HUES6 (cell line): ENCODE results near the gene MAD2L2.

Experiments used
- H3K27ac ChIP-seq: 2 replicates; pipeline ENCODE4 v1.7.0; 2013; ENCODE audit warnings: low read depth, mild to moderate bottlenecking, low read length, inconsistent platforms
- H3K27me3 ChIP-seq: 2 replicates; pipeline ENCODE4 v1.6.1; 2013; ENCODE audit warnings: low read length; ENCODE audit not compliant: control insufficient read depth, insufficient read depth
- H3K36me3 ChIP-seq: 2 replicates; pipeline ENCODE4 v1.6.1; 2013; ENCODE audit warnings: low read length; ENCODE audit not compliant: control insufficient read depth, insufficient read depth
- H3K4me1 ChIP-seq: 2 replicates; pipeline ENCODE4 v1.6.1; 2013; ENCODE audit warnings: low read length; ENCODE audit not compliant: control insufficient read depth, insufficient read depth
- H3K4me3 ChIP-seq: 2 replicates; pipeline ENCODE4 v1.5.1; 2013; ENCODE audit warnings: low read depth, low read length
- H3K9ac ChIP-seq: one replicate; pipeline ENCODE4 v1.6.1; 2013; ENCODE audit warnings: mild to moderate bottlenecking, low read length
- H3K9me3 ChIP-seq: 2 replicates; pipeline ENCODE4 v1.6.1; 2013; ENCODE audit warnings: low read depth, low read length; ENCODE audit not compliant: control insufficient read depth, insufficient read depth

MAD2L2 gene

DNA sequence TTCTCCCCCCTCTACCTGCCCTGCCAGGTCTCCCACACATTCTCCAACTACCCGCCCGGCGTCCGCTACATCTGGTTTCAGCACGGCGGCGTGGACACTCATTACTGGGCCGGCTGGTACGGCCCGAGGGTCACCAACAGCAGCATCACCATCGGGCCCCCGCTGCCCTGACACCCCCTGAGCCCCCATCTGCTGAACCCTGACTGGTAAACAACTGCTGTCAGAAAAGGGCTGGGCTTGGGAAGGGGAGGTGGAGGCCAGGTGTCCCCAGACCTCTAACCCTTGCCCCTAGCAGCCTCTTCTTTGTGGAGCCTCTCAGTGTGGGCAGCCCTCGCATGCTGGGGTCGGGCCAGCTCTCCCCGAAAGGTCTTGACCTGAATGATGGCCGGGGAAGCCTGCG, 19.8 kb downstream of the MAD2L2 start:
- Histone ChIP-seq H3K4me3 (no peak overlapping the region), H3K4me1 (no peaks in the 10 kb centered on the region), H3K27ac (no peak overlapping the region), H3K27me3 (peaks cover 7% of the 10 kb centered on the region; the same call in 1 of the 2 replicates), H3K9ac (no peak overlapping the region), H3K36me3 (peaks cover 38% of the 10 kb centered on the region), H3K9me3 (no peaks in the 10 kb centered on the region)

DNA sequence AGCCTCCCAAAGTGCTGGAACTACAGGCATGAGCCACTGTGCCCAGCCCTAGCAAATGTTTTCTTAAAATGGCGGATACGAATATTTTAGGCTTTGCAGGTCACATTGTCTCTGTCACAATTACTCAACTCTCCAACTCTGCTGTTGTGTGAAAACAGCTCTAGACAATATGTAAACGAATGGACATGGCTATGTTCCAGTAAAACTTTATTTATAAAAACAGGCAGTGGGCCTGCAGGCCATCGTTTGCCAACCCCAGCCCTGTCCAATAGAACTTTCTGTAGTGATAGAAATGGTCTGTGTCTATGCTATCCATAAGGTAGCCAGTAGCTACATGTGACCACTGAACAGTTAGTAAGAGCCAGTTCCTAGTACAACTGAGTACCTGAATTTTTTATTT, 21.2 kb downstream of the MAD2L2 start:
- H3K9me3 ChIP-seq = no peaks in the 10 kb centered on the region
- H3K27me3 ChIP-seq = peaks cover 11% of the 10 kb centered on the region; the same call in 1 of the 2 replicates
- no peak overlapping the region for H3K9ac ChIP-seq
- peaks cover 41% of the 10 kb centered on the region for H3K36me3 ChIP-seq
- no peak overlapping the region for H3K27ac ChIP-seq
- peaks cover 9% of the 10 kb centered on the region; the same call in 1 of the 2 replicates for H3K4me1 ChIP-seq
- no peak overlapping the region for H3K4me3 ChIP-seq

DNA sequence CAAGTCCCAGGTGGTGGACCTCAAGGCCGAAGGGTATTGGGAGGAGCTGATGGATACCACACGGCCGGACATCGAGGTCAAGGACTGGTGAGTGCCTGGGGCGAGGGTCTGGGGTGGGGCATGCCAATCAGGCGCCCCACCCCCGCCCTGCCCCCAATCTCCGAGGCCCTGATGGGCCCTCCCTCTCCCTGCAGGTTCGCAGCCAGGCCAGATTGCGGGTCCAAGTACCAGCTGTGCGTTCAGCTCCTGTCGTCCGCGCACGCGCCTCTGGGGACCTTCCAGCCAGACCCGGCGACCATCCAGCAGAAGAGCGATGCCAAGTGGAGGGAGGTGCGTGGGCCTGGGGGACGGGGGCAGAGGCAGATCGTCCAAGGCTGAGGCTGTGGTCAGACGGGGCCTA, 22.4 kb downstream of the MAD2L2 start:
- H3K4me1 ChIP-seq = peaks cover 13% of the 10 kb centered on the region
- H3K27ac ChIP-seq = no peak overlapping the region
- peaks cover 14% of the 10 kb centered on the region for H3K27me3 ChIP-seq
- no peak overlapping the region for H3K4me3 ChIP-seq
- H3K36me3 ChIP-seq = peaks cover 41% of the 10 kb centered on the region
- H3K9ac ChIP-seq = no peak overlapping the region
- no peaks in the 10 kb centered on the region for H3K9me3 ChIP-seq

DNA sequence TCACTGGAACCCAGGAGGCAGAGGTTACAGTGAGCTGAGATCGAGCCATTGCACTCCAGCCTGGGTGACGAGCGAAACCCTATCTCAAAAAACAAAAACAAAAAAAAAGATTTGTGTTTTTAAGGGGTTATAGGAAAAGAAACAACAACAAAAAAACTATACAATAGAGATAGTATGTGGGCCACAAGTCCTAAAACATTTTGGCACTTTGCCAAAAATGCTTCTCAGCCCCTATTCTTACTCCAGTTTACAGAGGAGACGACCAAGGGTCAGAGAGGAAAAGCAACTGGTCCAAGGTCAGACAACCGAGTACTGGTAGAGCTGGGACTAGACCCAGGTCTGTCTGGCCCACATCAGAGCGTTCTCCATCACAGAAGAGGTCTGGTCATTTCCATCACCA, 23.3 kb downstream of the MAD2L2 start:
- H3K9ac ChIP-seq = no peak overlapping the region
- H3K36me3 ChIP-seq = peaks cover 41% of the 10 kb centered on the region
- peaks cover 21% of the 10 kb centered on the region for H3K4me1 ChIP-seq
- no peak overlapping the region for H3K4me3 ChIP-seq
- H3K9me3 ChIP-seq = no peaks in the 10 kb centered on the region
- no peak overlapping the region for H3K27ac ChIP-seq
- H3K27me3 ChIP-seq = peaks cover 17% of the 10 kb centered on the region

GRCh38 chr1:11654939-11655808, 25.8 kb downstream of the MAD2L2 start:
- peak overlapping the region; percentile 59 for H3K4me3 ChIP-seq
- no peak overlapping the region for H3K9ac ChIP-seq
- H3K27me3 ChIP-seq = peaks cover 42% of the 10 kb centered on the region
- H3K36me3 ChIP-seq = peaks cover 25% of the 10 kb centered on the region
- no peaks in the 10 kb centered on the region for H3K9me3 ChIP-seq
- H3K27ac ChIP-seq = no peak overlapping the region
- peaks cover 32% of the 10 kb centered on the region for H3K4me1 ChIP-seq

- peaks cover 50% of the 10 kb centered on the region for H3K27me3 ChIP-seq
These were observed 26.6 kb downstream of the MAD2L2 start, which contains the start of the genes FBXO2 and FBXO44 for GRCh38 chr1:11654137-11654938. FBXO2 (minus strand) TSS chr1:11654429; CDS start chr1:11654340, 89 bp downstream. FBXO44 (plus strand) TSS chr1:11654877; CDS start chr1:11655836, 959 bp downstream.

GRCh38 chr1:11653861-11654136, 27.1 kb downstream of the MAD2L2 start:
- H3K9ac ChIP-seq = peak overlapping the region; percentile 58
- no peaks in the 10 kb centered on the region for H3K9me3 ChIP-seq
- H3K4me1 ChIP-seq = peaks cover 42% of the 10 kb centered on the region
- H3K27ac ChIP-seq = no peak overlapping the region
- H3K27me3 ChIP-seq = peaks cover 53% of the 10 kb centered on the region
- peaks cover 19% of the 10 kb centered on the region for H3K36me3 ChIP-seq
- H3K4me3 ChIP-seq = peak overlapping the region; percentile 83

More at GRCh38 chr1:11654137-11654938, 26.6 kb downstream of the MAD2L2 start, which contains the start of the genes FBXO2 and FBXO44:
- Histone ChIP-seq H3K27ac (no peak within 1 kb of the TSS), H3K36me3 (peaks cover 21% of the 10 kb centered on the region), H3K4me1 (peaks cover 39% of the 10 kb centered on the region), H3K9ac (peak within 1 kb of the TSS; percentile 58), H3K9me3 (no peaks in the 10 kb centered on the region), H3K4me3 (peak within 1 kb of the TSS; percentile 83)

DNA sequence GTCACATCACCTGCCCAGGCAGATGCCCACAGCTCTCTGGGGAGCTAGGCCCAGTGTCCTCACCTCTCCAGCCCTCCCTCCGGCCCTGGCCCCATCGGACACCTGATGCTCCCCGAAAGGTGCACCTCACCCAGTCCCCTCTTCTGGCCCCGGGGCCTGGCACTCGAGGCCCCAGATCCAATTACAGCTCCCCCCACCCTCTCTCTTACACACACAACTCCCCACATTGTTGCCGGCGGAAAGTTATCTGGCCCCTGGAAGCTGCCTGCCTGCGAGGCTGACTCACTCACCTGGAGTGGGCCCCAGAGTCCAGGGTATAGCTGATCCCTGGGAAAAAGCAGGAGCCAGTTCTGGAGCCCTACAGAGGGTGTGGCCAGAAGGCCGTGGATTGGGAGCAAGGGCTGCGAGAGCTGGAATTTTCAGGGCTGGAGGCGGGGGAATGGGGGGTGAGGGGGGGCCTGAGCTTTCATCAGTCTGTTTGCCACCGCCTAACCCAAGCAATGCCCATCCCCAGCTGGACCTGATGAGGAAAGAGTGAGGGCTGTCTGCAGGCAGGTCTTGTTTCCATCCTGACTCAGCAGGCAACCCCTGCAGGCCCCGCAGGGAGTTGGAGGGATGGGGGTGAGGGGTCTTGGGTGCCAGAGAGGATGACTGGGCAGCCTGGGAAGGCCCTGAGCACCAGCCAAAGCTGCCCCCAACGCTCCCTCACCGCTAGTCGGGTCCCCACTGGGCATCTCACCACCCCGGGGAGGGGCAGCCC, 27.7 kb downstream of the MAD2L2 start:
- H3K4me1 ChIP-seq = peaks cover 46% of the 10 kb centered on the region
- H3K4me3 ChIP-seq = peak overlapping the region; percentile 83
- H3K9me3 ChIP-seq = no peaks in the 10 kb centered on the region
- H3K36me3 ChIP-seq = peaks cover 15% of the 10 kb centered on the region
- peaks cover 58% of the 10 kb centered on the region for H3K27me3 ChIP-seq
- H3K9ac ChIP-seq = peak overlapping the region; percentile 58
- H3K27ac ChIP-seq = no peak overlapping the region

- peaks cover 48% of the 10 kb centered on the region for H3K4me1 ChIP-seq
- peak overlapping the region; percentile 32 for H3K9ac ChIP-seq
- H3K36me3 ChIP-seq = peaks cover 9% of the 10 kb centered on the region
- no peaks in the 10 kb centered on the region for H3K9me3 ChIP-seq
- H3K27me3 ChIP-seq = peaks cover 61% of the 10 kb centered on the region
- H3K27ac ChIP-seq = no peak overlapping the region
- no peak overlapping the region; the same call in 1 of the 2 replicates for H3K4me3 ChIP-seq
These were observed 28.7 kb downstream of the MAD2L2 start for GRCh38 chr1:11652203-11652780.

DNA sequence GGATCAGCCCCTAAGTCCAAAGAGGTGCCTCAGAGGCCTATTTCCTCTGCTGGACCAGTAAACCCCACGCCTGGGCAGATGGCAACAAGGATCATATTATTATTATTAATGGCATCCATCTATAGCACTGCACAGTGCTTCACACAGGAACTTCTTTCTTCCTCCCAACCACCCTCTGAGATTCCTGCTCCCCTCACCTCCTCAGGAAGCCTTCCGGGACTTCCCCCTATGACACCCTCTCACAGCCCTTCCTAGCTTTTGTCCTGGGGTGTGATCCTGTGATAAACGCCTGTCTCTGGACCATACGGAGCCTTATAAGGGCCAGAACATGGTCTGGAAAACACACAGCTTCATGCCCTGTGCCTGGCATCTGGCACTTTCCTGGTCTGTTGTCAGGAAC, 29.9 kb downstream of the MAD2L2 start:
- Histone ChIP-seq H3K4me1 (peaks cover 48% of the 10 kb centered on the region), H3K36me3 (peaks cover 2% of the 10 kb centered on the region; the same call in 1 of the 2 replicates), H3K9me3 (no peaks in the 10 kb centered on the region), H3K9ac (no peak overlapping the region), H3K27ac (no peak overlapping the region), H3K4me3 (no peak overlapping the region), H3K27me3 (peaks cover 61% of the 10 kb centered on the region)
